Glutamatergic neuron (in vitro differentiated cells): ENCODE results near the gene ECE1. TPM values are rescaled to one million over a fixed set of nuclear protein-coding genes. Genes with fewer than 3 reads are reported as not detected.

ENCODE experiments used
- DNase-seq: peaks from one replicate; pipeline ENCODE4 v3.0.0; 2022
- H3K27ac Mint-ChIP-seq: one replicate; pipeline ENCODE4 v1.8.0; 2020; ENCODE audit warnings: mild to moderate bottlenecking, mixed read lengths, inconsistent platforms; ENCODE audit not compliant: unreplicated experiment
- H3K27me3 Mint-ChIP-seq: one replicate; pipeline ENCODE4 v1.8.0; 2020; ENCODE audit warnings: mild to moderate bottlenecking, moderate library complexity, mixed read lengths, inconsistent platforms; ENCODE audit not compliant: unreplicated experiment
- H3K36me3 Mint-ChIP-seq: one replicate; pipeline ENCODE4 v1.8.0; 2020; ENCODE audit warnings: mild to moderate bottlenecking, mixed read lengths, inconsistent platforms; ENCODE audit not compliant: unreplicated experiment
- H3K4me1 Mint-ChIP-seq: one replicate; pipeline ENCODE4 v1.8.0; 2020; ENCODE audit warnings: mild to moderate bottlenecking, low read depth, mixed read lengths, inconsistent platforms; ENCODE audit not compliant: unreplicated experiment
- H3K4me3 Mint-ChIP-seq: one replicate; pipeline ENCODE4 v1.8.0; 2020; ENCODE audit warnings: mild to moderate bottlenecking, mixed read lengths, inconsistent platforms; ENCODE audit not compliant: unreplicated experiment
- H3K9me3 Mint-ChIP-seq: one replicate; pipeline ENCODE4 v1.8.0; 2020; ENCODE audit warnings: mild to moderate bottlenecking, moderate library complexity, mixed read lengths, inconsistent platforms; ENCODE audit not compliant: unreplicated experiment
- CTCF ChIP-seq: fragments of 200-600 bp; sonication (generic); IDR thresholded peaks from one replicate; pipeline ENCODE4 v1.5.0; 2021; ENCODE audit not compliant: partially characterized antibody, unreplicated experiment
- total RNA-seq: library from RNA; stranded (reverse); fragmentation: NEBNext Ultra II Directional; extraction: Animal tissue kit (Norgen Biotek cat#: 25700); gene quantifications from one replicate; pipeline ENCODE4 v1.2.1, GENCODE V29; 2021; ENCODE audit not compliant: unreplicated experiment

Gene ECE1
- total RNA-seq, 1 donor from 2014 or later = 36.1 TPM

- no peaks in the 10 kb centered on the region for H3K36me3 Mint-ChIP-seq
- peak overlapping the region; percentile 40 for H3K4me3 Mint-ChIP-seq
- peak overlapping the region; percentile 91 for H3K27ac Mint-ChIP-seq
- DNase-seq = no peak
- H3K4me1 Mint-ChIP-seq = peaks cover 41% of the 10 kb centered on the region
- no peak for TF ChIP-seq CTCF
- peaks cover 16% of the 10 kb centered on the region for H3K9me3 Mint-ChIP-seq
- peaks cover 9% of the 10 kb centered on the region for H3K27me3 Mint-ChIP-seq
These were observed 15.1 kb upstream of the ECE1 start for GRCh38 chr1:21305155-21305899.

GRCh38 chr1:21304488-21304887 is 14.2 kb upstream of the ECE1 start:
- H3K9me3 Mint-ChIP-seq = peaks cover 13% of the 10 kb centered on the region
- peak overlapping the region; percentile 91 for H3K27ac Mint-ChIP-seq
- TF ChIP-seq CTCF = no peak
- DNase-seq = no peak
- H3K4me3 Mint-ChIP-seq = peak overlapping the region; percentile 15
- H3K27me3 Mint-ChIP-seq = peaks cover 9% of the 10 kb centered on the region
- H3K36me3 Mint-ChIP-seq = no peaks in the 10 kb centered on the region
- peaks cover 41% of the 10 kb centered on the region for H3K4me1 Mint-ChIP-seq

- Mint-ChIP-seq H3K4me1 (peaks cover 42% of the 10 kb centered on the region), H3K36me3 (no peaks in the 10 kb centered on the region), H3K4me3 (no peak overlapping the region), H3K9me3 (peaks cover 9% of the 10 kb centered on the region), H3K27me3 (peaks cover 9% of the 10 kb centered on the region), H3K27ac (peak overlapping the region; percentile 73)
- TF ChIP-seq CTCF = no peak
- DNase-seq = no peak
These were observed 12.8 kb upstream of the ECE1 start for GRCh38 chr1:21302747-21303715.

DNA sequence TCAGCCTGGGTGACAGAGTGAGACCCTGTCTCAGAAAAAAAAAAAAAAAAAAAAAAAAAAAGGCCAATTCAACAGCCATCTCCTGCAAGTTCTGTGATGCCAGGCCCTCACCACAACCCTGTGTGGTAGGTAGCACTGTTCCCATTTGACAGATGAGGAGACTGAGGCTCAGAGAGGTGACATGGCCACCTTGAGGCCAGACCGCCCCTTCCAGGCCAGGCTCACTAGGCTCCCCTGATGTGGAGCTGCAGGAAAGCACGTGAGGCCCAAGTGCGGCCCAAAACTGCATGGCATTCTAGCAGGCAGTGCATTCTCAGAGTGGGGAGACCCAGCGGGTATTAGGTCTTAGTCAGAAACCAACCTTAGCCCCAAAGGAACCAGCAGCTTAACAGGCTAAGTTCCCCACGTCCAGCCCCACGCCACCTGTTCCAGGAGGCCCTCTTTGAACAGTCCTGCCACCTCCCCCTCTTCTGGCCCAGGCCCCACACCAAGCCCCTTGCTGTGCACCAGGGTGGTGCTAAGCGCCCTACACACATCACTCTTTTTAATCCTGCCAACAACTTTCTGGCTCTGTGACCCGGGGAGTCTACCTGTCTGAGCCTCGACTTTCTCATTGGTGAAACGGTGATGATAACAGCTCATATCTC is 11.7 kb upstream of the ECE1 start:
- Mint-ChIP-seq H3K9me3 (peaks cover 9% of the 10 kb centered on the region), H3K27ac (no peak overlapping the region), H3K4me3 (no peak overlapping the region), H3K36me3 (no peaks in the 10 kb centered on the region), H3K4me1 (peaks cover 34% of the 10 kb centered on the region), H3K27me3 (peaks cover 9% of the 10 kb centered on the region)
- no peak for DNase-seq
- no peak for TF ChIP-seq CTCF
